ENCODE measurements around the gene CPLX4.
"Not testable (repeated sequence)": the region's sequence is repeated elsewhere in the genome, so short reads cannot be mapped to it uniquely, and the experiment has no call there.

The CPLX4 gene

DNA sequence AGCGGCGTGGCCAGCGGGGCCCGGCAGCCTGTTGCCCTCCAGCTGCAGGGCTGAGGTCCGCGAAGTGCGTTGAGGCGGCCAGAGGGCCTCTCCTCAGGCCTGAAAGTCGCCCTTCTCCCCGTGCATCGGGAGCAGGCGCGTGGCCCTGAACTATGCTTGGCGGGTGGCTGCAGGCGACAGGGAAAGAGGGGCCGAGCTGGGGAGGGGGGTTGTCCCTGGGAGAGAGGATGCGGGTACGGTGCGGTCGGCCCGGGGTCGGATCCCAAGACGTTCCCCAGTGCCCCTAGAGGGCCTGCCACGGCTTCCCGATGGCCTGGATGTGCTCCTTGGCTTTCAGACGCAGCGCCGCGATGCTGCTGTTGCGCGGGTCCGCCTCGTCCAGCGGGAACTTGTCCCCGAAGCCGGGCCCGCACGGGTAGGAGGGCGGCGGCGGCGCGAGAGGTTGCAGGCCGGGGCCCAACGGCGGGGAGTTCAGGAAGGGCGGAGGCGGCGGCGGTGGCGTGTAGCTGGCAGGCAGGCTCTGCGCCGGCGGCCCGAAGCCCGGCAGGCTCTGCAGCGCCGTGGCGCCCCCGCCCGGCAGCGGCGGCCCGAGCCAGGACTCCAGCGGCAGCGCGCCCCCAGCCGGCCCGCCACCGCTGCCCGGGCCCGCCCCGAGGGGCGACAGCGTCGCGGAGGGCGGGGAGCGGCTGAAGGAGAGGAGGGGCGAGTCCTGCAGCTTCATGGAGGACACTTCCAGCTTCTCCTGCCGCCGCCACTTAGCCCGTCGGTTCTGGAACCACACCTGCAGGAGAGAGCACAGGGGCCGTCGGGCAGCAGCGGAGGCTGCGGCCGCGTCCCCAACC lies 49.5 kb downstream of the CPLX4 start:
- FAIRE-seq (no peak), DNase-seq (ENCODE audit: insufficient read length) (peak; percentile 61)
- TF ChIP-seq POLR2A (IDR thresholded peaks at IDR 0.05; ENCODE audit: low read depth, low read length) (no peak), POLR2AphosphoS5 (IDR thresholded peaks at IDR 0.05; ENCODE audit: low read depth, low read length) (no peak), TAF1 (IDR thresholded peaks at IDR 0.05; ENCODE audit: borderline replicate concordance, low read depth, low read length) (no peak)

DNA sequence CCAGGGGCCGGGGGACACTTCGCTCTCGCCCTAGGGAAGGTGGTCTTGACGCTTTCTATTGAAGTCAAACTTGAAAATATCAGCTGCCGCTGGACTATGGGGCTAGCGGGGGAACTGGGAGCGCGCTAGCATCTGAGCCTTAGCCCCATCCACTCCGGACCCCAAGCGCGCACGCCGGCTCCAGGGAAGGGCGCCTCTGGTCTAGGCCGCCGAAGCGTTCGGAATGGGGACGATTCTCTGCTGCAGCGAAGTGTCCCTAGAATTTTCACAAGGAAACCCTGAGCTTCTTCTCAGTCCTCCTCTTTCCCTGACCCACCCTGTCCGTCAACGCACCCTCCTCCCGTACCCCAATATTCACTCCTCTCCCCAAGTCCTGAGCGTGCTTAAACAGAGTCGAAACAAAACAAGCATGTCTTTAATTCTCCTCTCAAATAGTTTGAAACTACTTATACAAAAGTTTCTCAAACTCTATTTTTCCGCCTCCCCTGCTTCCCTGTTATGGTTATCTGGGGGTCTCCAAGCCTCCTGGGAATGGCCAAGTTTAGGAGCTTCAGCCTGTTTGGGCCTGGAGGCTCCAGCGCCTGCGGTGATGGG lies 50.2 kb downstream of the CPLX4 start:
- DNase-seq (ENCODE audit: insufficient read length) (no peak), FAIRE-seq (no peak)
- TF ChIP-seq POLR2A (IDR thresholded peaks at IDR 0.05; ENCODE audit: low read depth, low read length): no peak
- TF ChIP-seq POLR2AphosphoS5 (IDR thresholded peaks at IDR 0.05; ENCODE audit: low read depth, low read length): no peak
- no peak for TF ChIP-seq TAF1 (IDR thresholded peaks at IDR 0.05; ENCODE audit: borderline replicate concordance, low read depth, low read length)

GRCh38 chr18:59267503-59268126 lies 50.8 kb downstream of the CPLX4 start:
- no peak for DNase-seq (ENCODE audit: insufficient read length)
- no peak for FAIRE-seq
- no peak for TF ChIP-seq POLR2AphosphoS5 (IDR thresholded peaks at IDR 0.05; ENCODE audit: low read depth, low read length)
- no peak for TF ChIP-seq POLR2A (IDR thresholded peaks at IDR 0.05; ENCODE audit: low read depth, low read length)

DNA sequence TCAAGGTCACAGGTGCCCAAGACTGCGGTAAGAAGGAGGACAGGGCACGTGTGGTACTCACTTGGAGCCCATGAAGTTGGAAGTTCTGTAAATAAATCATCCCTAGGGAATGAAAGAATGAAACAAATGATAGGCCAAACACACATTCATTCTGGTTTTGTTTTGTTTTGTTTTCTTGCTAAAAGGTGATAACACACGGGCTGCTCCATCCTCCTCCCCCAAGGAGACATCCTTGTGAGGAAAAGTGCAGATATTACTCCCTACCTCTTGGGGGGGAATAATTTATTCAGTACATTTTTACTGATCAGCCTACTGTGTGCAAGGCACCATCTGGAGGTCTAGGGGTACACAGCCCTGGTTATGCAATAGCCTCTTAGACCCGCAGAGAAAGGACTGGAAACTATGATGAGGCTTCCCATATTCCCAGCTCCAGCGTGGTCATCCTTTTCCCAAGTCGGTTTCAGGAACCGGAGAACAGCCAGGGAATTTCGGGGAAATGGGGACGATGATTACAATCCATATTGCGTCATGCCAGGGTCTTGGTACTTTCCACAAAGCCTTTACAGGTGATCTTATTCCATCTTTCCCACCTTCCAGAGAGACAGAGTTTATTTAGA lies 51.5 kb downstream of the CPLX4 start:
- FAIRE-seq: no peak
- TF ChIP-seq POLR2A (IDR thresholded peaks at IDR 0.05; ENCODE audit: low read depth, low read length) (no peak), POLR2AphosphoS5 (IDR thresholded peaks at IDR 0.05; ENCODE audit: low read depth, low read length) (no peak), TAF1 (IDR thresholded peaks at IDR 0.05; ENCODE audit: borderline replicate concordance, low read depth, low read length) (no peak)
- DNase-seq (ENCODE audit: insufficient read length): no peak

DNA sequence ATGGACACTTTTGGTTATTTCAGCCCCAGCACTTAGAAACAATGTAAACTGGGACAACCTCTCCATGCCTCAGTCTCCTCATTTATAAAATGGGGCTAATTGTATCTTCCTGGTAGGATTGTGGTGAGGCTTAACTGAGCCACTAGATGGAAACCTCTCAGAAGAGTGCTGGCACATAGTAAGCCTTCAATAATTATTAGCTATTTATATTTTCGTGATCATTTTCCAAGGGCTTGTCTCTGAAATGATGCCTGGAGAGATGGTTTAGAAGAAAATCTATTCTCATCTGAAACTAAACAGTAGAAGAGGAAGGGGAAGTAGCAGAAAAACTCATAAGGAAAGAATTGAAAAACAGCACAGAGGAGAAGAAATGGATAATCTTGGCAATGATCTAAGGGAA lies 52.0 kb downstream of the CPLX4 start:
- no peak for TF ChIP-seq POLR2AphosphoS5 (IDR thresholded peaks at IDR 0.05; ENCODE audit: low read depth, low read length)
- no peak for TF ChIP-seq TAF1 (IDR thresholded peaks at IDR 0.05; ENCODE audit: borderline replicate concordance, low read depth, low read length)
- TF ChIP-seq POLR2A (IDR thresholded peaks at IDR 0.05; ENCODE audit: low read depth, low read length): no peak
- FAIRE-seq (no peak), DNase-seq (ENCODE audit: insufficient read length) (no peak)

DNA sequence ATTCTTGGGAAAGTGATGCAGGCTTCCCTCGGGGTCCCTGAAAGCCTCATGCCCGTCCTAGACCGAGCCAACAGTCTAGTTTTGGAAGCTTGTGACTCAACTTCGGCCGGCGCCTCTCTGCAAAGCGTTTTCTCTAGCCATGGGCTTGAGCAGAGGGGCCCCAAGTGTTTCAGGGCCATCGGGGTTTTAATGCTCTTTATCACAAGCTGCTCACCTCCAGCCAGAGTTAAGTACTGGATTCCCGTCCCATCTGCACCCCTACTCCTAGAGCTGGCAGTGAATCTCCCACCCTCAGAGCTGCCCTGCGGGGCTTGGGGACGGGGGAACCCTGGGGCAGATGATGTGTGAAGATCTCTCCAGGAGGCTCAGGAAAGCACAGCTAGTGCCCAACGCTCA lies 52.5 kb downstream of the CPLX4 start:
- DNase-seq (ENCODE audit: insufficient read length) (no peak), FAIRE-seq (no peak)
- TF ChIP-seq TAF1 (IDR thresholded peaks at IDR 0.05; ENCODE audit: borderline replicate concordance, low read depth, low read length): no peak

- no peak for DNase-seq (ENCODE audit: insufficient read length)
- FAIRE-seq: no peak
- TF ChIP-seq POLR2A (IDR thresholded peaks at IDR 0.05; ENCODE audit: low read depth, low read length) (no peak), TAF1 (IDR thresholded peaks at IDR 0.05; ENCODE audit: borderline replicate concordance, low read depth, low read length) (no peak), POLR2AphosphoS5 (IDR thresholded peaks at IDR 0.05; ENCODE audit: low read depth, low read length) (no peak)
Measured at GRCh38 chr18:59265246-59265973, 53.0 kb downstream of the CPLX4 start.

- no peak for DNase-seq (ENCODE audit: insufficient read length)
- no peak for FAIRE-seq
- TF ChIP-seq POLR2AphosphoS5 (IDR thresholded peaks at IDR 0.05; ENCODE audit: low read depth, low read length) (no peak), TAF1 (IDR thresholded peaks at IDR 0.05; ENCODE audit: borderline replicate concordance, low read depth, low read length) (no peak), POLR2A (IDR thresholded peaks at IDR 0.05; ENCODE audit: low read depth, low read length) (no peak)
Measured at GRCh38 chr18:59264651-59265245, 53.7 kb downstream of the CPLX4 start.

GRCh38 chr18:59264121-59264571 lies 54.3 kb downstream of the CPLX4 start:
- no peak for TF ChIP-seq POLR2AphosphoS5 (IDR thresholded peaks at IDR 0.05; ENCODE audit: low read depth, low read length)
- no peak for TF ChIP-seq TAF1 (IDR thresholded peaks at IDR 0.05; ENCODE audit: borderline replicate concordance, low read depth, low read length)
- no peak for TF ChIP-seq POLR2A (IDR thresholded peaks at IDR 0.05; ENCODE audit: low read depth, low read length)
- FAIRE-seq: no peak
- no peak for DNase-seq (ENCODE audit: insufficient read length)

DNA sequence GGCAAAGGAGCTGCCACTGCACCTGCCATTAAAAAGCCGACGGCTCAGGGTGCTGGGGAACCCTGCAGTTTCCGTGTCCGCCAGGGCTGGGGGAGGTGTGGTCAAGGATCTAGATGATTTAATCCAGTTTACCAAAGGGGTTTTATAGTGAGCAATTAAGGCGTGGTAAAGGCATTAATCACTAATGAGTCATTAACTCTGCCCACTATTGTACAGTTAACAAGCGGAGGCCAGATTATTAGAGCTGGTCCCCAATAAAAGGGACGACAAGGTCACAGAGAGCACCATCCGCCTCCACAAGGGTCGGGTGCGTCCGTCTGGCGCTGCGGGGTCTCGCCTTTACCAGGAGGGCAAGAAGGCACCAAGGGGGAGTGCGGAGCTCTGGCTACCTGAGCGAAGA lies 54.8 kb downstream of the CPLX4 start:
- FAIRE-seq: no peak
- TF ChIP-seq TAF1 (IDR thresholded peaks at IDR 0.05; ENCODE audit: borderline replicate concordance, low read depth, low read length): no peak
- no peak for TF ChIP-seq POLR2A (IDR thresholded peaks at IDR 0.05; ENCODE audit: low read depth, low read length)
- DNase-seq (ENCODE audit: insufficient read length): no peak

DNA sequence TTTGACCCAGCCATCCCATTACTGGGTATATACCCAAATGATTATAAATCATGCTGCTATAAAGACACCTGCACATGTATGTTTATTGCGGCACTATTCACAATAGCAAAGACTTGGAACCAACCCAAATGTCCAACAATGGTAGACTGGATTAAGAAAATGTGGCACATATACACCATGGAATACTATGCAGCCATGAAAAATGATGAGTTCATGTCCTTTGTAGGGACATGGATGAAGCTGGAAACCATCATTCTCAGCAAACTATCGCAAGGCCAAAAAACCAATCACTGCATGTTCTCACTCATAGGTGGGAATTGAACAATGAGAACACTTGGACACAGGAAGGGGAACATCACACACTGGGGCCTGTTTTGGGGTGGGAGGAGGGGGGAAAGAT lies 56.2 kb downstream of the CPLX4 start:
- DNase-seq (ENCODE audit: insufficient read length); FAIRE-seq: not testable (repeated sequence)

DNA sequence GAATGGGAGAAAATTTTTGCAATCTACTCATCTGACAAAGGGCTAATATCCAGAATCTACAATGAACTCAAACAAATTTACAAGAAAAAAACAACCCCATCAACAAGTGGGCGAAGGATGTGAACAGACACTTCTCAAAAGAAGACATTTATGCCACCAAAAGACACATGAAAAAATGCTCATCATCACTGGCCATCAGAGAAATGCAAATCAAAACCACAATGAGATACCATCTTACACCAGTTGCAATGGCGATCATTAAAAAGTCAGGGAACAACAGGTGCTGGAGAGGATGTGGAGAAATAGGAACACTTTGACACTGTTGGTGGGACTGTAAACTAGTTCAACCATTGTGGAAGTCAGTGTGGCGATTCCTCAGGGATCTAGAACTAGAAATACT lies 56.6 kb downstream of the CPLX4 start:
- DNase-seq (ENCODE audit: insufficient read length); FAIRE-seq: not testable (repeated sequence)

GRCh38 chr18:59255491-59255890 lies 63.0 kb downstream of the CPLX4 start:
- DNase-seq (ENCODE audit: insufficient read length); FAIRE-seq: not testable (repeated sequence)

Data from GM12892 (cell line).